ENCODE data around the gene STEAP4.

DNA sequence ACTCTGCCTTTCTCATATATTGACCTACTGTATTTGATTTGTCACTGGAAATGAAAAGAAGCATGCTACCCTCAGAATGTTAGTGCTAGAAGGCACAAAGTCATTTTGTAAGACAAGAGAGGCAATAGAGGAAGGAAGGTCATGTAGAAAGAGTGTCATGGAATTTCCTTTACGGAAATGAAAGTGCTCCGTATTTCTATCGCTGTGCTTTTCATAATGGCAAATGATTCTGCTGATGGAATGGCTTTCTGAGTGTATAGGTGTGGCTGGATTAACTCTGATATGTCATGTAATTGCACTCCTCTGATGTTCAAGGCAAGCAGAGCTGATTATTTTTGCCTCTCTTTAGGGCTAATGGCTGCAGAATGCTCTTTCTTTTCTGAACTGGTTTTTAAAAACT lies 15.5 kb upstream of the STEAP4 start:
- TF ChIP-seq POLR2AphosphoS5 (IDR thresholded peaks at IDR 0.05; ENCODE audit: low read depth, low read length), result no peak
- TF ChIP-seq, protein P1, sequence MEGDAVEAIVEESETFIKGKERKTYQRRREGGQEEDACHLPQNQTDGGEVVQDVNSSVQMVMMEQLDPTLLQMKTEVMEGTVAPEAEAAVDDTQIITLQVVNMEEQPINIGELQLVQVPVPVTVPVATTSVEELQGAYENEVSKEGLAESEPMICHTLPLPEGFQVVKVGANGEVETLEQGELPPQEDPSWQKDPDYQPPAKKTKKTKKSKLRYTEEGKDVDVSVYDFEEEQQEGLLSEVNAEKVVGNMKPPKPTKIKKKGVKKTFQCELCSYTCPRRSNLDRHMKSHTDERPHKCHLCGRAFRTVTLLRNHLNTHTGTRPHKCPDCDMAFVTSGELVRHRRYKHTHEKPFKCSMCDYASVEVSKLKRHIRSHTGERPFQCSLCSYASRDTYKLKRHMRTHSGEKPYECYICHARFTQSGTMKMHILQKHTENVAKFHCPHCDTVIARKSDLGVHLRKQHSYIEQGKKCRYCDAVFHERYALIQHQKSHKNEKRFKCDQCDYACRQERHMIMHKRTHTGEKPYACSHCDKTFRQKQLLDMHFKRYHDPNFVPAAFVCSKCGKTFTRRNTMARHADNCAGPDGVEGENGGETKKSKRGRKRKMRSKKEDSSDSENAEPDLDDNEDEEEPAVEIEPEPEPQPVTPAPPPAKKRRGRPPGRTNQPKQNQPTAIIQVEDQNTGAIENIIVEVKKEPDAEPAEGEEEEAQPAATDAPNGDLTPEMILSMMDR (IDR thresholded peaks at IDR 0.05), result no peak

Data from Panc1 (cell line).